ENCODE data around the gene PKNOX2.

DNA sequence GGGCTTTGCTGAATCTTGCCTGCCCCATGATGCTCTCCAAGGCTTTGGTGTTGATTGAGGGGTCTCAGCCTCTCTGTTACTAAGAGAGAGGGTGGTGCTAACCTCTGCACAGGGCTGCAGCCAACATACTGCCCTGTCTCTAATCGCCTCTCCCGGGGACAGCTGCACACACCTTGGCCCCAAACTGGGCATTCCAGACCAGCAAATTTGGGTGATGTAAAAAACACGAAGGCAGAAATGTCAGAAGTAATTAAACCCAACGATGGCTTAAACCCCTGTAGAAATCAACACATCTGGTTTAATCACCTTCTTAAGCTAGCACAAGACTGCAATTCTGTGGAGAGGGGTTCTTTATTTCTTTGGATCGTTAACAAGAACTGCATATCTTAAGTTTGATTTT, 215.0 kb downstream of the PKNOX2 start:
- TF ChIP-seq, protein P1, sequence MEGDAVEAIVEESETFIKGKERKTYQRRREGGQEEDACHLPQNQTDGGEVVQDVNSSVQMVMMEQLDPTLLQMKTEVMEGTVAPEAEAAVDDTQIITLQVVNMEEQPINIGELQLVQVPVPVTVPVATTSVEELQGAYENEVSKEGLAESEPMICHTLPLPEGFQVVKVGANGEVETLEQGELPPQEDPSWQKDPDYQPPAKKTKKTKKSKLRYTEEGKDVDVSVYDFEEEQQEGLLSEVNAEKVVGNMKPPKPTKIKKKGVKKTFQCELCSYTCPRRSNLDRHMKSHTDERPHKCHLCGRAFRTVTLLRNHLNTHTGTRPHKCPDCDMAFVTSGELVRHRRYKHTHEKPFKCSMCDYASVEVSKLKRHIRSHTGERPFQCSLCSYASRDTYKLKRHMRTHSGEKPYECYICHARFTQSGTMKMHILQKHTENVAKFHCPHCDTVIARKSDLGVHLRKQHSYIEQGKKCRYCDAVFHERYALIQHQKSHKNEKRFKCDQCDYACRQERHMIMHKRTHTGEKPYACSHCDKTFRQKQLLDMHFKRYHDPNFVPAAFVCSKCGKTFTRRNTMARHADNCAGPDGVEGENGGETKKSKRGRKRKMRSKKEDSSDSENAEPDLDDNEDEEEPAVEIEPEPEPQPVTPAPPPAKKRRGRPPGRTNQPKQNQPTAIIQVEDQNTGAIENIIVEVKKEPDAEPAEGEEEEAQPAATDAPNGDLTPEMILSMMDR (IDR thresholded peaks at IDR 0.05), result no peak
- TF ChIP-seq POLR2AphosphoS5 (IDR thresholded peaks at IDR 0.05; ENCODE audit: insufficient read depth in 1 of 2, low read depth in 1 of 2), result no peak

Data from vagina (tissue), 2 donors.